ENCODE data around the gene GRHPR. TPM values are rescaled to one million over a fixed set of nuclear protein-coding genes. Genes with fewer than 3 reads are reported as not detected.
A peak's percentile ranks its signal among the peaks of the same experiment; 100 is the strongest.

Gene GRHPR
- 62.4 and 133 TPM in 2 replicates for total RNA-seq (ENCODE audit: low replicate concordance)

- peak; percentile 56 for DNase-seq (ENCODE audit: low read depth)
- peak within 1 kb of the TSS; percentile 96 for H3K4me3 ChIP-seq (ENCODE audit: low read depth, low read length)
- TF ChIP-seq CTCF (IDR thresholded peaks at IDR 0.05; ENCODE audit: insufficient read depth, low read length), result no peak
Measured at GRCh38 chr9:37422289-37423104, at the start of gene GRHPR. TSS of gene GRHPR (plus strand) at chr9:37422696. CDS start at chr9:37422751, 55 bp downstream.

- TF ChIP-seq CTCF (IDR thresholded peaks at IDR 0.05; ENCODE audit: insufficient read depth, low read length), result no peak
- DNase-seq (ENCODE audit: low read depth), result no peak
- H3K4me3 ChIP-seq (ENCODE audit: low read depth, low read length), result no peak overlapping the region
Measured at GRCh38 chr9:37372839-37373238, 49.7 kb upstream of the GRHPR start.

- no peak overlapping the region for H3K4me3 ChIP-seq (ENCODE audit: low read depth, low read length)
- DNase-seq (ENCODE audit: low read depth), result no peak
- TF ChIP-seq CTCF (IDR thresholded peaks at IDR 0.05; ENCODE audit: insufficient read depth, low read length), result no peak
Measured at GRCh38 chr9:37373621-37374020, 48.9 kb upstream of the GRHPR start.

DNA sequence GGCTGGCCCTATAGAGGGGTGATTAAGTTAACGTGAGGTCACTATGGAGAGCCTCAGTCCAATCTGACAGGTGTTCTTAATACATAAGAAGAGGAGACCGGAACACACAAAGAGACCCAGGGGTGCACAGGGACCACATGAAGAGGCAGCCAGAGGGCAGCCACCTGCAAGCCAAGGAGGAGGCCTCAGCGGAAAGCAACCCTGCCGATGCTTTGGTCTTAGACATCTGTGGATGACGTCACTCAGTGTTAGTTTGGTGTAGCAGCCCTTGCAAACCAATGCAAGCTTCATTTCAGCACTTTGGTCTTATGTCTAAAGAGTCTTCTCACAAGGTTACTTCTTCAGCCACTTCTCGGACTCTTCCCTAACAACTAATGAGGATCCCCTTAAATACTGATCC lies 47.6 kb upstream of the GRHPR start:
- TF ChIP-seq CTCF (IDR thresholded peaks at IDR 0.05; ENCODE audit: insufficient read depth, low read length), result no peak
- no peak overlapping the region for H3K4me3 ChIP-seq (ENCODE audit: low read depth, low read length)
- no peak for DNase-seq (ENCODE audit: low read depth)

DNA sequence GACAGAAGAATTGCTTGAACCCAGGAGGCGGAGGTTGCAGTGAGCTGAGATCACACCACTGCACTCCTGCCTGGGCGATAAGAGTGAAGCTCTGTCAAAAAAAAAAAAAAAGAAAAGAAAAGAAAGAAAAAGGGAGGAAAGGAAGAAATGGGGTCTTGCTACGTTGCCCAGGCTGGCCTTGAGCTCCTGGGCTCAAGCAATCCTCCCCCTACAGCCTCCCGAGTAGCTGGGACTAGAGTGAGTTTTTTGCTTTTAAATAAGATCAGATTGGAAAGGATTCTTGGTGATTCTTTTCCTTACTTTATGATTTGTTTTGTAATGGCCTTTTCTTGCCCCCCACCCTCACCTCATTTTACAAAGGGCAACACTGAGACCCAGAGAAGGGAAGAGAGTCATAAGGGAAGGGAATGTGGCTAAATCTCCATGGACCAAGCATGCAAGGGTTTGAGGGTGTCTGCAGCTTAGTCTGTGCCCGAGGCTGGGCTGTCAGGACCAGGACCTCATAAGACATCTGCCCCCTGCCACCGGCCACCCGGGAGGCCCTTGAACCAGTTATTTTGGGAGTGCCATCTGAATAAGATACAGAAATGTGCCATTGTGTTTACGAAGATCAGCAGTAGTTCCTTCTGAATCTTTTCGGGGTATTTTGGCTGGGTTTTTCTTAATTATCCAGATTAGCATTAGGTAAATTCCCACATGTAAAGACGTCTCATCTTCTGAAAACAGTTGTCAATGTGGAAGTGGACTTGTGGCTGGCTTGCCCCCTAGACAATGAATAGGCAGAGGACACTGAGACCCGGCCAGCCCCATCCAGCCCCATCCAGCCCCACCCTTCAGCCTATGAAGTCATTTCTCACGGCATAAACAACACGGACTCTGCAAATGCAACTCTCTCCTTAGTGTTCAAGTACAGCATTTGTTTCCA lies 44.5 kb upstream of the GRHPR start:
- H3K4me3 ChIP-seq (ENCODE audit: low read depth, low read length), result no peak overlapping the region
- DNase-seq (ENCODE audit: low read depth), result no peak
- TF ChIP-seq CTCF (IDR thresholded peaks at IDR 0.05; ENCODE audit: insufficient read depth, low read length), result no peak

GRCh38 chr9:37378613-37379004 lies 43.9 kb upstream of the GRHPR start:
- no peak overlapping the region for H3K4me3 ChIP-seq (ENCODE audit: low read depth, low read length)
- no peak for DNase-seq (ENCODE audit: low read depth)
- TF ChIP-seq CTCF (IDR thresholded peaks at IDR 0.05; ENCODE audit: insufficient read depth, low read length), result no peak
